ENCODE results near the gene DIO2. TPM values are rescaled to one million over a fixed set of nuclear protein-coding genes. Genes with fewer than 3 reads are reported as not detected.

The DIO2 gene
- total RNA-seq, 1 donor from 2014 or later = 17.8 TPM

DNA sequence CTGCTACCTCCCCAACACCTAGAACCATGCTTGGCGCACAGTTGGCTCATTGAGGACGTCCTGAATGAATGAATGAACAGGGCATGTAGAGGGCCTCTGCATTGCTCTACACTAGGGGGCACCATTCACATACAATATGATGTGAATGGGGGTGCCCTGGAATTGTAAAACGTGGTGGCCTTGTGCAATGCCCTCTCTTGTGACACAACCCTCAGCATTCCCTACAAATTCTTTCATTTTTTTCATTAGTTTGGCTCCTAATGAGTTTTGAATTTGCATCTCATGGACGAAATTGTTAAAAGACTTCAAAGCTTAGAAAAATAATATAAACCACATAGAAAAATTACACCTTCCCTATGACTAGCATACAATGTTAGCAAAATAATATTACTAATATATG is 2.3 kb upstream of the DIO2 start:
- intact Hi-C loops (cut with DNase I) = no loop called here
- TF ChIP-seq, protein P1, sequence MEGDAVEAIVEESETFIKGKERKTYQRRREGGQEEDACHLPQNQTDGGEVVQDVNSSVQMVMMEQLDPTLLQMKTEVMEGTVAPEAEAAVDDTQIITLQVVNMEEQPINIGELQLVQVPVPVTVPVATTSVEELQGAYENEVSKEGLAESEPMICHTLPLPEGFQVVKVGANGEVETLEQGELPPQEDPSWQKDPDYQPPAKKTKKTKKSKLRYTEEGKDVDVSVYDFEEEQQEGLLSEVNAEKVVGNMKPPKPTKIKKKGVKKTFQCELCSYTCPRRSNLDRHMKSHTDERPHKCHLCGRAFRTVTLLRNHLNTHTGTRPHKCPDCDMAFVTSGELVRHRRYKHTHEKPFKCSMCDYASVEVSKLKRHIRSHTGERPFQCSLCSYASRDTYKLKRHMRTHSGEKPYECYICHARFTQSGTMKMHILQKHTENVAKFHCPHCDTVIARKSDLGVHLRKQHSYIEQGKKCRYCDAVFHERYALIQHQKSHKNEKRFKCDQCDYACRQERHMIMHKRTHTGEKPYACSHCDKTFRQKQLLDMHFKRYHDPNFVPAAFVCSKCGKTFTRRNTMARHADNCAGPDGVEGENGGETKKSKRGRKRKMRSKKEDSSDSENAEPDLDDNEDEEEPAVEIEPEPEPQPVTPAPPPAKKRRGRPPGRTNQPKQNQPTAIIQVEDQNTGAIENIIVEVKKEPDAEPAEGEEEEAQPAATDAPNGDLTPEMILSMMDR (IDR thresholded peaks at IDR 0.05) = peak in 1 of 3 experiments; percentile 16
- Histone ChIP-seq H3K27ac (no peak overlapping the region), H3K4me3 (no peak overlapping the region), H3K9me3 (no peaks in the 10 kb centered on the region), H3K27me3 (no peaks in the 10 kb centered on the region), H3K36me3 (no peaks in the 10 kb centered on the region), H3K4me1 (peaks cover 0 to 3% of the 10 kb centered on the region in 2 donors)
- DNase-seq (ENCODE audit: low spot score in 2 of 2) = no peak

DNA sequence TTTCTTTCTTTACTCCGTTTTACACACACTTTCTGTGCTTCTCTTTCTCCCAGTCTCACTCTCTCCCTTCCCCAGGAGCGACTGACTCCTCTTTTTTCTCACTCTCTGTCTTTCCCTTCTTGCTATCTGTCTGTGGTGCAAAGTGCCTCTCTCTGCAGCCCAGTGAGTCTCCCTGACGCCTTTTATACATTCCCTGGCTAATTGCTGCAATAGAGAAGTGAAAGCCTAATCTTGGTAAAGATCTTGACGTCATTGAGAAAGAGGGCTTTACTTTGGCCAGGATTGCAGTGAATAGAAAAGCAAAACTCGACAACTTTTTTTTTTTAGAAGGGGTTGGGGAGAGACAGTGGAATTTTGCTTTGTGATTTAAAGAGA is 706 bp upstream of the DIO2 start:
- TF ChIP-seq, protein P1 (IDR thresholded peaks at IDR 0.05) = no peak
- no peak for DNase-seq (ENCODE audit: low spot score in 2 of 2)
- Histone ChIP-seq H3K27me3 (no peaks in the 10 kb centered on the region), H3K9me3 (no peaks in the 10 kb centered on the region), H3K4me3 (peak overlapping the region; percentile 35 to 52), H3K4me1 (peaks cover 0 to 3% of the 10 kb centered on the region in 2 donors), H3K27ac (no peak overlapping the region), H3K36me3 (no peaks in the 10 kb centered on the region)
- intact Hi-C loops (cut with DNase I) = no loop called here

DNA sequence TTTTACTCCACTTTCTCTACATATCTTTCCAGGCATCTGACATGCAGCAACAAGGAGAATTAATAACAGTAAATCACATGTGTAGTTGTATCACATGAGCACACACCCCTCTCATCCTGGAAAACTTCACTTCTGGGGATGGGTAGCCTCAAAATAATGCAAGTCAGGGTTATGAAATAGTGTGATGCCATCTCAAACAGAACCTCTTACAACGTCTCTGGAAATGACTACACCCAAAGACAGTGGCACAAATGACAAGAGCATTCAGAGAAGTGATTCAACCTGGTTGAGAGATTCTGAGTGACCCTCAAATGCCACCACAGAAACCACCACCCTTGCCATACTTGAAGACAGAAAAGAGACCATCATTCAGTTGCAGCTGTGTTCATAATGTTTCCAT is 2.8 kb downstream of the DIO2 start:
- TF ChIP-seq, protein P1 (IDR thresholded peaks at IDR 0.05) = no peak
- H3K4me1 ChIP-seq = no peaks in the 10 kb centered on the region
- no peaks in the 10 kb centered on the region for H3K27me3 ChIP-seq
- intact Hi-C loops (cut with DNase I) = no loop called here
- no peaks in the 10 kb centered on the region for H3K9me3 ChIP-seq
- H3K27ac ChIP-seq = no peak overlapping the region
- no peak overlapping the region for H3K4me3 ChIP-seq
- no peak for DNase-seq (ENCODE audit: low spot score in 2 of 2)
- no peaks in the 10 kb centered on the region for H3K36me3 ChIP-seq

DNA sequence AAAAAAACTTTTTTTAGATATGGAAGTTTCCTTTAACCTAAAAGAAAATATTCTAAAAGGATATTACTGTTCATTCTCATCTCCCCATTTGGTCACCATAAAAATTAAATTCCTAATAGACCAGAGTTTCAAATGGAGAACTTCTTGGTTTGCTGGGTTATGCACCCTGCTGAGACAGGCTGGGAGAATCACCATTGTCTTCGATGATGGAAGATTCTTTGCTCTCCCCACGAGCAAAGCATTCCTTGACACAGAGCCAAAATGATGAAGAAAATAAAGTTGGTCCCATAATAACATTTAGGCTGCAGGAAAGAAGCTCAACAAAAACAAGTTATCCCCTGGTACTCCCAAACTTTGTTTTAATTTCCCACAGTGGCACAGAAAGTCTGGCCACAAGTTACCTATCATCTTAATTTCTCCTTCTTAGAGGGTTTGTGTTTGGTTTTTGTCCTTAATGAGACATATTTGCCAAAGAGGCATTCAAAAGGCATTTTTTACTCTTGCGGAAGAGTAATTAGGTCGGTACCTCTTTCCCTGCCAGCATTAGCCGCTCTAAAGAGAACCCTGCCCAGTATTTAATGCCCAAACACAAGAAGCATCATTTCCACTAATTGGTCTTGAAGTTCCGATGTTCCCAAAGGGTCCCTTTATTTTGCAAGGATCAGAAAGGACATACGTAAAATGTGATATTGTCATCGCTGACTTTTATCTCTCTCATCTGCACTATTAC is 4.8 kb downstream of the DIO2 start:
- Histone ChIP-seq H3K27me3 (no peaks in the 10 kb centered on the region), H3K4me3 (no peak overlapping the region), H3K27ac (no peak overlapping the region), H3K36me3 (no peaks in the 10 kb centered on the region), H3K9me3 (no peaks in the 10 kb centered on the region), H3K4me1 (no peaks in the 10 kb centered on the region)
- TF ChIP-seq, protein P1 (IDR thresholded peaks at IDR 0.05) = no peak
- no peak for DNase-seq (ENCODE audit: low spot score in 2 of 2)
- intact Hi-C loops (cut with DNase I) = no loop called here

DNA sequence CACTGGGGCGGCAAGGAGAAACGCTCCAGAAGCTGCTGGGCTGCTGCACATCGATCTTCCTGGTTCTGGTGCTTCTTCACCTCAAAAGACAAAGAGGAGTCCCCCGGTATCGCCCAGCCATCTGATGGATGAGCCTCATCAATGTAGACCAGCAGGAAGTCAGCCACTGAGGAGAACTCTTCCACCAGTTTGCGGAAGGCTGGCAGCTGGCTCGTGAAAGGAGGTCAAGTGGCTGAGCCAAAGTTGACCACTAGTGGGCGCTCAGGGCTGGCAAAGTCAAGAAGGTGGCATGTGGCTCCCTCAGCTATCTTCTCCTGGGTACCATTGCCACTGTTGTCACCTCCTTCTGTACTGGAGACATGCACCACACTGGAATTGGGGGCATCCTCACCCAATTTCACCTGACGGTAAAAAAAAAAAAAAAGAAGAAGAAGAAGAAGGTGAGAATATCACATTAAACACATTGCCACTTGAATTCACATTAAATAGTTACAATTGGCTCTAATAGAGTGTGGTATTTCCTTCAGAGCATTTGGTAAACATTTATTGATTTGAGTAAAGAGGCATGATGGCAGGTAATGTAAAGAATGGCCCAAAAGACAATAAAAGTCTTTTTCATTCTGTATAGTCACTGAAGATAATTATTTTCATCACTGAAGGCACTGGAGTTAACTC is 8.3 kb downstream of the DIO2 start:
- Histone ChIP-seq H3K27ac (no peak overlapping the region), H3K4me1 (no peaks in the 10 kb centered on the region), H3K36me3 (no peaks in the 10 kb centered on the region), H3K4me3 (no peak overlapping the region), H3K9me3 (no peaks in the 10 kb centered on the region), H3K27me3 (no peaks in the 10 kb centered on the region)
- no peak for DNase-seq (ENCODE audit: low spot score in 2 of 2)
- intact Hi-C loops (cut with DNase I) = no loop called here
- TF ChIP-seq, protein P1 (IDR thresholded peaks at IDR 0.05) = no peak

All from ascending aorta (tissue), 2 donors.